ENCODE measurements around the gene PPM1N. TPM values are rescaled to one million over a fixed set of nuclear protein-coding genes. Genes with fewer than 3 reads are reported as not detected.
A peak's percentile ranks its signal among the peaks of the same experiment; 100 is the strongest.

PPM1N gene
- total and polyA plus RNA-seq, 2 of the 13 experiments (the other 11 are each of a cell fraction or from before 2014, with no cell fraction given), result 0.31 to 1.8 TPM

GRCh38 chr19:45506989-45507871 lies 9.0 kb downstream of the PPM1N start, which contains the start of gene VASP (continued):
- TF ChIP-seq NFAT5 (CRISPR knock-in tag; IDR thresholded peaks at IDR 0.05), result peak; percentile 75
- TF ChIP-seq ETV5 (CRISPR knock-in tag; IDR thresholded peaks at IDR 0.05; ENCODE audit: borderline replicate concordance), result peak; percentile 41; the same call in 1 of the 2 replicates
- TF ChIP-seq, protein P1, sequence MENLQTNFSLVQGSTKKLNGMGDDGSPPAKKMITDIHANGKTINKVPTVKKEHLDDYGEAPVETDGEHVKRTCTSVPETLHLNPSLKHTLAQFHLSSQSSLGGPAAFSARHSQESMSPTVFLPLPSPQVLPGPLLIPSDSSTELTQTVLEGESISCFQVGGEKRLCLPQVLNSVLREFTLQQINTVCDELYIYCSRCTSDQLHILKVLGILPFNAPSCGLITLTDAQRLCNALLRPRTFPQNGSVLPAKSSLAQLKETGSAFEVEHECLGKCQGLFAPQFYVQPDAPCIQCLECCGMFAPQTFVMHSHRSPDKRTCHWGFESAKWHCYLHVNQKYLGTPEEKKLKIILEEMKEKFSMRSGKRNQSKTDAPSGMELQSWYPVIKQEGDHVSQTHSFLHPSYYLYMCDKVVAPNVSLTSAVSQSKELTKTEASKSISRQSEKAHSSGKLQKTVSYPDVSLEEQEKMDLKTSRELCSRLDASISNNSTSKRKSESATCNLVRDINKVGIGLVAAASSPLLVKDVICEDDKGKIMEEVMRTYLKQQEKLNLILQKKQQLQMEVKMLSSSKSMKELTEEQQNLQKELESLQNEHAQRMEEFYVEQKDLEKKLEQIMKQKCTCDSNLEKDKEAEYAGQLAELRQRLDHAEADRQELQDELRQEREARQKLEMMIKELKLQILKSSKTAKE (CRISPR knock-in tag; IDR thresholded peaks at IDR 0.05; ENCODE audit: borderline replicate concordance), result peak; percentile 45; the same call in 1 of the 2 replicates
- TF ChIP-seq HHEX (CRISPR knock-in tag; IDR thresholded peaks at IDR 0.05), result no peak
- no peak for TF ChIP-seq NCOR1 (IDR thresholded peaks at IDR 0.05; ENCODE audit: borderline replicate concordance, low read length)
- TF ChIP-seq REXO4 (CRISPR knock-in tag; IDR thresholded peaks at IDR 0.05; ENCODE audit: borderline replicate concordance), result no peak
- no peak for TF ChIP-seq AHR (CRISPR knock-in tag; IDR thresholded peaks at IDR 0.05)
- no peak for TF ChIP-seq ZNF34 (CRISPR knock-in tag; IDR thresholded peaks at IDR 0.05; ENCODE audit: borderline replicate concordance)
- TF ChIP-seq ZNF615 (CRISPR knock-in tag; IDR thresholded peaks at IDR 0.05; ENCODE audit: borderline replicate concordance), result no peak
- TF ChIP-seq ZSCAN21 (CRISPR knock-in tag; IDR thresholded peaks at IDR 0.05; ENCODE audit: borderline replicate concordance), result no peak
- TF ChIP-seq FOXO1 (CRISPR knock-in tag; IDR thresholded peaks at IDR 0.05), result no peak
- peak; percentile 57 for TF ChIP-seq SUZ12 (IDR thresholded peaks at IDR 0.05; ENCODE audit: low read depth, low read length)
- 0 out of 2 replicates have a peak, but pooled peaks have one; percentile 44 for TF ChIP-seq ZNF768 (CRISPR knock-in tag; IDR thresholded peaks at IDR 0.05)
- no peak for TF ChIP-seq FIP1L1 (IDR thresholded peaks at IDR 0.05; ENCODE audit: borderline replicate concordance, insufficient read depth, low read depth, low read length)
- TF ChIP-seq HDAC6 (IDR thresholded peaks at IDR 0.05; ENCODE audit: low read depth, low read length), result no peak
- 0 out of 2 replicates have a peak, but pooled peaks have one; percentile 17 for TF ChIP-seq ZBTB38 (CRISPR knock-in tag; IDR thresholded peaks at IDR 0.05)
- no peak for TF ChIP-seq ZNF562 (CRISPR knock-in tag; IDR thresholded peaks at IDR 0.05; ENCODE audit: borderline replicate concordance)
- TF ChIP-seq, protein P2, sequence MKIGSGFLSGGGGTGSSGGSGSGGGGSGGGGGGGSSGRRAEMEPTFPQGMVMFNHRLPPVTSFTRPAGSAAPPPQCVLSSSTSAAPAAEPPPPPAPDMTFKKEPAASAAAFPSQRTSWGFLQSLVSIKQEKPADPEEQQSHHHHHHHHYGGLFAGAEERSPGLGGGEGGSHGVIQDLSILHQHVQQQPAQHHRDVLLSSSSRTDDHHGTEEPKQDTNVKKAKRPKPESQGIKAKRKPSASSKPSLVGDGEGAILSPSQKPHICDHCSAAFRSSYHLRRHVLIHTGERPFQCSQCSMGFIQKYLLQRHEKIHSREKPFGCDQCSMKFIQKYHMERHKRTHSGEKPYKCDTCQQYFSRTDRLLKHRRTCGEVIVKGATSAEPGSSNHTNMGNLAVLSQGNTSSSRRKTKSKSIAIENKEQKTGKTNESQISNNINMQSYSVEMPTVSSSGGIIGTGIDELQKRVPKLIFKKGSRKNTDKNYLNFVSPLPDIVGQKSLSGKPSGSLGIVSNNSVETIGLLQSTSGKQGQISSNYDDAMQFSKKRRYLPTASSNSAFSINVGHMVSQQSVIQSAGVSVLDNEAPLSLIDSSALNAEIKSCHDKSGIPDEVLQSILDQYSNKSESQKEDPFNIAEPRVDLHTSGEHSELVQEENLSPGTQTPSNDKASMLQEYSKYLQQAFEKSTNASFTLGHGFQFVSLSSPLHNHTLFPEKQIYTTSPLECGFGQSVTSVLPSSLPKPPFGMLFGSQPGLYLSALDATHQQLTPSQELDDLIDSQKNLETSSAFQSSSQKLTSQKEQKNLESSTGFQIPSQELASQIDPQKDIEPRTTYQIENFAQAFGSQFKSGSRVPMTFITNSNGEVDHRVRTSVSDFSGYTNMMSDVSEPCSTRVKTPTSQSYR (CRISPR knock-in tag; IDR thresholded peaks at IDR 0.05; ENCODE audit: borderline replicate concordance), result peak; percentile 85
- peak; percentile 51; the same call in 1 of the 2 replicates for TF ChIP-seq MED1 (CRISPR knock-in tag; IDR thresholded peaks at IDR 0.05)
